ENCODE measurements around the gene FBL. TPM values are rescaled to one million over a fixed set of nuclear protein-coding genes. Genes with fewer than 3 reads are reported as not detected.

FBL gene
- total and polyA plus RNA-seq, 10 of the 15 experiments (the other 5 are each of a cell fraction or from before 2014, with no cell fraction given), result 156 to 1,083 (median 478) TPM

DNA sequence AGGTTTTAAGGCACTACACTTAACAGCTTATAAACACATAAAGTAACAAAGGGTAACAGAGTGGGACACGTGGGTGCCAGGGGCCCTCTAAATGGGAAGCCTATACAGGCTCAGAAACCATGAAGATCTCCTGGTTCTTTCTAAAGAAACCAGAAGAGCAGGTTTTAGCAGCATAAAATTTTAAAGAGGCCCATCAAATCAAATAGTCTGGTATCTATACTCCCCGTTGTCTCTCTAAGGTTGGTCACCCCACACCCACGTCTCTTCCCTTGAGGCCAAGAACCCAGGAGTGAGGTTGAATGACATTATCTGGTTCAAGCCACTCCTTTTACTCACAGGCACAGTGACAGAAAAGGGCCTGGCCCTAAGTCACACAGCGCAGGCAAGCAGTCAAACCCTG lies 7.6 kb downstream of the FBL start (continued):
- TF ChIP-seq NFYB (IDR thresholded peaks at IDR 0.05; ENCODE audit: insufficient read depth, low read depth, low read length) (no peak), MEF2A (IDR thresholded peaks at IDR 0.05; ENCODE audit: insufficient read depth, low read depth, low read length) (no peak)

- TF ChIP-seq CBFB (IDR thresholded peaks at IDR 0.05; ENCODE audit: low read depth) (no peak), SUZ12 (IDR thresholded peaks at IDR 0.05; ENCODE audit: unreplicated experiment) (no peak), SPI1 (IDR thresholded peaks at IDR 0.05; ENCODE audit: borderline replicate concordance, insufficient read depth, low read depth, low read length) (no peak), ZNF384 (IDR thresholded peaks at IDR 0.05; ENCODE audit: borderline replicate concordance, low read depth, low read length) (no peak), MXI1 (IDR thresholded peaks at IDR 0.05; ENCODE audit: low read depth, low read length) (no peak), ATF7 (IDR thresholded peaks at IDR 0.05; ENCODE audit: low read depth) (no peak), CREM (IDR thresholded peaks at IDR 0.05; ENCODE audit: low read depth) (no peak), EZH2 (IDR thresholded peaks at IDR 0.05; ENCODE audit: borderline replicate concordance, control insufficient read depth, low read depth, low read length) (no peak), CHD2 (IDR thresholded peaks at IDR 0.05; ENCODE audit: borderline replicate concordance, low read depth, low read length) (no peak), SMARCA5 (IDR thresholded peaks at IDR 0.05) (no peak), SIX5 (IDR thresholded peaks at IDR 0.05; ENCODE audit: low read depth, low read length, severe bottlenecking) (no peak), ESRRA (IDR thresholded peaks at IDR 0.05; ENCODE audit: low read length) (no peak), NBN (IDR thresholded peaks at IDR 0.05) (no peak), TCF3 (IDR thresholded peaks at IDR 0.05; ENCODE audit: borderline replicate concordance, insufficient read depth, low read depth, low read length) (no peak), ZNF274 (IDR thresholded peaks at IDR 0.05; ENCODE audit: insufficient read depth, insufficient read length) (no peak), PRDM15 (CRISPR knock-in tag; IDR thresholded peaks at IDR 0.05) (no peak)
- TF ChIP-seq, protein P1, sequence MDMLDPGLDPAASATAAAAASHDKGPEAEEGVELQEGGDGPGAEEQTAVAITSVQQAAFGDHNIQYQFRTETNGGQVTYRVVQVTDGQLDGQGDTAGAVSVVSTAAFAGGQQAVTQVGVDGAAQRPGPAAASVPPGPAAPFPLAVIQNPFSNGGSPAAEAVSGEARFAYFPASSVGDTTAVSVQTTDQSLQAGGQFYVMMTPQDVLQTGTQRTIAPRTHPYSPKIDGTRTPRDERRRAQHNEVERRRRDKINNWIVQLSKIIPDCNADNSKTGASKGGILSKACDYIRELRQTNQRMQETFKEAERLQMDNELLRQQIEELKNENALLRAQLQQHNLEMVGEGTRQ (IDR thresholded peaks at IDR 0.05; ENCODE audit: borderline replicate concordance, low read depth, low read length), result no peak
- Histone ChIP-seq H4K20me1 (ENCODE audit: control insufficient read depth, insufficient read depth) (no peaks in the 10 kb centered on the region; the same call in 1 of the 2 replicates), H2AFZ (ENCODE audit: control insufficient read depth, low read depth, low read length) (no peak overlapping the region), H3K36me3 (ENCODE audit: control insufficient read depth in 2 of 2, insufficient read depth in 2 of 2, low read length in 1 of 2) (peaks cover 31 to 55% of the 10 kb centered on the region in 2 experiments), H3K4me3 (no peak overlapping the region), H3K4me1 (ENCODE audit: control insufficient read depth, insufficient read depth, low read length) (peaks cover 12% of the 10 kb centered on the region), H3K9ac (ENCODE audit: control insufficient read depth, insufficient read depth, low read length) (no peak overlapping the region), H3K27ac (ENCODE audit: control insufficient read depth, insufficient read depth) (no peak overlapping the region), H3K79me2 (ENCODE audit: control insufficient read depth, insufficient read depth, low read length) (peaks cover 49% of the 10 kb centered on the region), H3K4me2 (ENCODE audit: control insufficient read depth, insufficient read depth) (no peak overlapping the region), H3K27me3 (replicated peaks in 1 of 2; ENCODE audit: control insufficient read depth in 2 of 2, insufficient read depth in 2 of 2, low read length in 1 of 2) (no peaks in the 10 kb centered on the region), H3K9me3 (replicated peaks; ENCODE audit: control insufficient read depth, insufficient read depth, low read length) (no peaks in the 10 kb centered on the region)
- SMC1A ChIA-PET (ENCODE audit: uncharacterized antibody, unreplicated experiment), result no interaction called here
- POLR2A ChIA-PET, result no interaction called here
- BruUV-seq (replicated peaks), result no TSS peak
- intact Hi-C loops (cut with micrococcal nuclease; ENCODE audit: unreplicated experiment) (no loop called here), in situ Hi-C loops (cut with MboI) (loop anchor here (5.0 kb wide), 1 partner anchor 156 kb away; no protein-coding TSS in a partner anchor)
- ATAC-seq (no peak), DNase-seq (ENCODE audit: low read depth, low spot score) (no peak), FAIRE-seq (no peak)
- 100% methylated on average over 3 of the region's 3 CpGs for WGBS (ENCODE audit: insufficient coverage, insufficient replicate concordance, low lambda C conversion rate, missing lambda C conversion rate)
- RAD21 ChIA-PET (ENCODE audit: unreplicated experiment), result no interaction called here
- CTCF ChIA-PET, result no interaction called here
Observed at GRCh38 chr19:39837978-39838377, 8.2 kb downstream of the FBL start.

Data from GM12878 (cell line).